ENCODE data around the gene FXYD1. TPM values are rescaled to one million over a fixed set of nuclear protein-coding genes. Genes with fewer than 3 reads are reported as not detected.

Gene FXYD1
- total and polyA plus RNA-seq, 3 donors from 2014 or later: 2.3 to 48.5 (median 11.1) TPM

GRCh38 chr19:35179830-35180229 lies 41.2 kb downstream of the FXYD1 start:
- H3K4me1 ChIP-seq: no peaks in the 10 kb centered on the region
- no peak for DNase-seq
- no peak for TF ChIP-seq POLR2A (IDR thresholded peaks at IDR 0.05)
- no peak for TF ChIP-seq CTCF (IDR thresholded peaks at IDR 0.05)
- WGBS, 2 donors: 46 to 76% methylated on average over 3 of the region's 3 CpGs
- intact Hi-C loops (cut with DNase I; ENCODE audit: low total_unique reads): no loop called here
- no peak overlapping the region for H3K27ac ChIP-seq
- no peaks in the 10 kb centered on the region for H3K9me3 ChIP-seq
- H3K36me3 ChIP-seq (ENCODE audit: low read depth, missing control alignments): no peaks in the 10 kb centered on the region
- no peak overlapping the region for H3K4me3 ChIP-seq
- no peaks in the 10 kb centered on the region for H3K27me3 ChIP-seq

- H3K4me3 ChIP-seq: no peak overlapping the region
- DNase-seq: no peak
- no peaks in the 10 kb centered on the region for H3K36me3 ChIP-seq (ENCODE audit: low read depth, missing control alignments)
- intact Hi-C loops (cut with DNase I; ENCODE audit: low total_unique reads): no loop called here
- no peaks in the 10 kb centered on the region for H3K4me1 ChIP-seq
- H3K27ac ChIP-seq: no peak overlapping the region
- TF ChIP-seq POLR2A (IDR thresholded peaks at IDR 0.05) (no peak), CTCF (IDR thresholded peaks at IDR 0.05) (no peak)
- no peaks in the 10 kb centered on the region for H3K9me3 ChIP-seq
- 89 to 96% methylated on average over 1 of the region's 1 CpG for WGBS, 2 donors
- H3K27me3 ChIP-seq: no peaks in the 10 kb centered on the region
These were observed 42.8 kb downstream of the FXYD1 start for GRCh38 chr19:35181387-35181786.

- intact Hi-C loops (cut with DNase I; ENCODE audit: low total_unique reads): no loop called here
- 75 to 83% methylated on average over 1 of the region's 1 CpG for WGBS, 2 donors
- TF ChIP-seq CTCF (IDR thresholded peaks at IDR 0.05) (no peak), POLR2A (IDR thresholded peaks at IDR 0.05) (no peak)
- Histone ChIP-seq H3K36me3 (ENCODE audit: low read depth, missing control alignments) (no peaks in the 10 kb centered on the region), H3K27me3 (no peaks in the 10 kb centered on the region), H3K9me3 (no peaks in the 10 kb centered on the region), H3K4me1 (no peaks in the 10 kb centered on the region), H3K4me3 (no peak overlapping the region), H3K27ac (no peak overlapping the region)
- DNase-seq: no peak
These were observed 45.6 kb downstream of the FXYD1 start for GRCh38 chr19:35184267-35184666.

- Histone ChIP-seq H3K27me3 (no peaks in the 10 kb centered on the region), H3K9me3 (no peaks in the 10 kb centered on the region), H3K4me1 (no peaks in the 10 kb centered on the region), H3K36me3 (ENCODE audit: low read depth, missing control alignments) (no peaks in the 10 kb centered on the region), H3K27ac (no peak overlapping the region), H3K4me3 (no peak overlapping the region)
- no peak for DNase-seq
- intact Hi-C loops (cut with DNase I; ENCODE audit: low total_unique reads): no loop called here
- TF ChIP-seq POLR2A (IDR thresholded peaks at IDR 0.05): no peak
- TF ChIP-seq CTCF (IDR thresholded peaks at IDR 0.05): no peak
- WGBS, 2 donors: 77 to 82% methylated on average over 2 of the region's 2 CpGs
These were observed 46.3 kb downstream of the FXYD1 start for GRCh38 chr19:35184884-35185283.

Small RNAs within 50 kb of the gene (small RNA-seq; reads per million reads assigned to genes)
- gene AC020907.2: 0 reads per million in 2 donors

Other genes with a start within 250 kb of the FXYD1 start
- gene ZNF30, start 211.9 kb upstream of the FXYD1 start, total RNA-seq: 1 to 10 TPM; 2.0 to 3.3 TPM
- gene ZNF30, start 211.9 kb upstream of the FXYD1 start, polyA plus RNA-seq (ENCODE audit: insufficient read depth, low read depth, low replicate concordance): 4.8 TPM
- 1 to 10 TPM; 5.4 to 6.6 TPM for gene ZNF792, start 174.6 kb upstream of the FXYD1 start, total RNA-seq
- gene ZNF792, start 174.6 kb upstream of the FXYD1 start, polyA plus RNA-seq (ENCODE audit: insufficient read depth, low read depth, low replicate concordance): 2.3 TPM
- gene GRAMD1A, start 138.5 kb upstream of the FXYD1 start, total RNA-seq: 10 to 100 TPM; 92.4 to 99.3 TPM
- gene GRAMD1A, start 138.5 kb upstream of the FXYD1 start, polyA plus RNA-seq (ENCODE audit: insufficient read depth, low read depth, low replicate concordance): 62.8 TPM
- 1 to 10 TPM; 3.5 to 6.6 TPM for gene SCN1B, start 108.4 kb upstream of the FXYD1 start, total RNA-seq
- gene SCN1B, start 108.4 kb upstream of the FXYD1 start, polyA plus RNA-seq (ENCODE audit: insufficient read depth, low read depth, low replicate concordance): 7.5 TPM
- gene HPN, start 97.1 kb upstream of the FXYD1 start, total RNA-seq: 1 to 10 TPM in 1 of 2 donors, under 1 TPM in 1; 0.79 to 1.7 TPM
- 8.2 TPM for gene HPN, start 97.1 kb upstream of the FXYD1 start, polyA plus RNA-seq (ENCODE audit: insufficient read depth, low read depth, low replicate concordance)
- gene FXYD3, start 23.0 kb upstream of the FXYD1 start, total RNA-seq: 1 to 10 TPM in 1 of 2 donors, not detected in 1; 2.6 TPM
- not detected for gene FXYD3, start 23.0 kb upstream of the FXYD1 start, polyA plus RNA-seq (ENCODE audit: insufficient read depth, low read depth, low replicate concordance)
- gene LGI4, start 3.8 kb upstream of the FXYD1 start, total RNA-seq: 1 to 10 TPM; 4.5 to 7.9 TPM
- 4.5 TPM for gene LGI4, start 3.8 kb upstream of the FXYD1 start, polyA plus RNA-seq (ENCODE audit: insufficient read depth, low read depth, low replicate concordance)
- gene FXYD7, start 4.4 kb downstream of the FXYD1 start, total RNA-seq: 1 to 10 TPM in 1 of 2 donors, not detected in 1; 1.2 TPM
- 2.1 TPM for gene FXYD7, start 4.4 kb downstream of the FXYD1 start, polyA plus RNA-seq (ENCODE audit: insufficient read depth, low read depth, low replicate concordance)
- gene FXYD5, start 15.9 kb downstream of the FXYD1 start, total RNA-seq: 10 to 100 TPM in 1 of 2 donors, 1 to 10 TPM in 1; 5.7 to 17.5 TPM
- gene FXYD5, start 15.9 kb downstream of the FXYD1 start, polyA plus RNA-seq (ENCODE audit: insufficient read depth, low read depth, low replicate concordance): 38.1 TPM
- gene FAM187B, start 89.9 kb downstream of the FXYD1 start, total RNA-seq: 100 to 1,000 TPM in 1 of 2 donors, 10 to 100 TPM in 1; 18.4 to 105 TPM
- gene FAM187B, start 89.9 kb downstream of the FXYD1 start, polyA plus RNA-seq (ENCODE audit: insufficient read depth, low read depth, low replicate concordance): 79.2 TPM
- 100 to 1,000 TPM; 154 to 195 TPM for gene LSR, start 110.2 kb downstream of the FXYD1 start, total RNA-seq
- gene LSR, start 110.2 kb downstream of the FXYD1 start, polyA plus RNA-seq (ENCODE audit: insufficient read depth, low read depth, low replicate concordance): 85.7 TPM
- gene USF2, start 130.1 kb downstream of the FXYD1 start, total RNA-seq: 100 to 1,000 TPM; 105 to 123 TPM
- 83.1 TPM for gene USF2, start 130.1 kb downstream of the FXYD1 start, polyA plus RNA-seq (ENCODE audit: insufficient read depth, low read depth, low replicate concordance)
- not detected for gene HAMP, start 143.7 kb downstream of the FXYD1 start, total RNA-seq
- 1.6 TPM for gene HAMP, start 143.7 kb downstream of the FXYD1 start, polyA plus RNA-seq (ENCODE audit: insufficient read depth, low read depth, low replicate concordance)
- 10 to 100 TPM; 10.8 to 18.4 TPM for gene MAG, start 153.3 kb downstream of the FXYD1 start, total RNA-seq
- 5.4 TPM for gene MAG, start 153.3 kb downstream of the FXYD1 start, polyA plus RNA-seq (ENCODE audit: insufficient read depth, low read depth, low replicate concordance)
- 10 to 100 TPM; 15.0 TPM for gene CD22, start 190.4 kb downstream of the FXYD1 start, total RNA-seq
- gene CD22, start 190.4 kb downstream of the FXYD1 start, polyA plus RNA-seq (ENCODE audit: insufficient read depth, low read depth, low replicate concordance): 10.1 TPM
- gene FFAR1, start 209.1 kb downstream of the FXYD1 start, total RNA-seq: under 1 TPM; 0.31 to 0.81 TPM
- 0.26 TPM for gene FFAR1, start 209.1 kb downstream of the FXYD1 start, polyA plus RNA-seq (ENCODE audit: insufficient read depth, low read depth, low replicate concordance)
- under 1 TPM; 0.25 to 0.47 TPM for gene FFAR3, start 219.6 kb downstream of the FXYD1 start, total RNA-seq
- not detected for gene FFAR3, start 219.6 kb downstream of the FXYD1 start, polyA plus RNA-seq (ENCODE audit: insufficient read depth, low read depth, low replicate concordance)
- gene GPR42, start 232.2 kb downstream of the FXYD1 start, total RNA-seq: not detected
- not detected for gene GPR42, start 232.2 kb downstream of the FXYD1 start, polyA plus RNA-seq (ENCODE audit: insufficient read depth, low read depth, low replicate concordance)

Measured in testis (tissue), 3 donors.